H1 (cell line): ENCODE results near the gene BCL2L11. TPM values are rescaled to one million over a fixed set of nuclear protein-coding genes. Genes with fewer than 3 reads are reported as not detected.

ENCODE experiments used
- CTCF ChIA-PET: fragments of 300-600 bp; sonication (Branson Sonifier 250); formaldehyde crosslinking; loops from one replicate; lab custom pipeline; 2021; ENCODE audit not compliant: partially characterized antibody; lab: Charles Lee
- POLR2A ChIA-PET: fragments of 300-600 bp; sonication (Branson Sonifier 250); formaldehyde crosslinking; loops from one replicate; lab custom pipeline; 2021; ENCODE audit warnings: inconsistent platforms; ENCODE audit not compliant: partially characterized antibody; lab: Charles Lee
- DNase-seq, 2 experiments: peaks; one replicate each; pipeline versions ENCODE4 v3.0.0 to v3.0.0-alpha.2; 2010 to 2022; ENCODE audit warnings: low spot score in 2 of 2, low read depth in 1 of 2, mixed read lengths in 1 of 2
- FAIRE-seq: peaks from 2 replicates; lab custom pipeline; 2011; peaks lifted over from hg19 to GRCh38; lab: Jason Lieb, UNC
- H2AFZ ChIP-seq: 2 replicates; pipeline ENCODE4 v1.8.1; 2012; ENCODE audit warnings: low read length, inconsistent platforms
- H2AK5ac ChIP-seq: 2 replicates; pipeline ENCODE4 v1.6.1; 2013; ENCODE audit warnings: low read depth, low read length
- H2BK120ac ChIP-seq: replicated peaks from 2 replicates; pipeline ENCODE3; 2013; ENCODE audit warnings: low read depth, low read length, inconsistent platforms
- H2BK12ac ChIP-seq: 2 replicates; pipeline ENCODE4 v1.6.1; 2013; ENCODE audit warnings: low read depth, low read length
- H2BK15ac ChIP-seq: 2 replicates; pipeline ENCODE4 v1.6.1; 2013; ENCODE audit warnings: low read length
- H2BK20ac ChIP-seq: 2 replicates; pipeline ENCODE4 v1.6.1; 2013; ENCODE audit warnings: low read length
- H2BK5ac ChIP-seq: 2 replicates; pipeline ENCODE4 v1.6.1; 2013; ENCODE audit warnings: low read depth, low read length
- H3K14ac ChIP-seq: 2 replicates; pipeline ENCODE4 v1.6.1; 2013; ENCODE audit warnings: inconsistent platforms; ENCODE audit not compliant: insufficient read length
- H3K18ac ChIP-seq: 2 replicates; pipeline ENCODE4 v1.6.1; 2013; ENCODE audit warnings: low read length; ENCODE audit errors: extremely low read depth
- H3K23ac ChIP-seq: 2 replicates; pipeline ENCODE4 v1.6.1; 2013; ENCODE audit warnings: inconsistent platforms; ENCODE audit not compliant: insufficient read length
- H3K23me2 ChIP-seq: 2 replicates; pipeline ENCODE4 v1.6.1; 2013; ENCODE audit warnings: low read depth, low read length
- H3K27ac ChIP-seq: 2 replicates; pipeline ENCODE4 v1.6.1; 2011; ENCODE audit warnings: low read depth, low read length, inconsistent platforms
- H3K27me3 ChIP-seq, 4 experiments: replicated peaks in 1 of 4; 1 replicate in 1 of 4; 2 replicates in 3 of 4; pipeline versions ENCODE4 v1.6.1 to v1.8.1; 2011 to 2013; ENCODE audit warnings: low read length in 3 of 4, mild to moderate bottlenecking in 3 of 4, inconsistent platforms in 2 of 4, mixed read lengths in 2 of 4, moderate library complexity in 1 of 4; ENCODE audit not compliant: control insufficient read depth in 3 of 4, insufficient read depth in 3 of 4; ENCODE audit errors: extremely low read depth in 1 of 4
- H3K36me3 ChIP-seq, 4 experiments: 2 replicates each; pipeline versions ENCODE4 v1.6.1 to v1.8.1; 2011 to 2013; ENCODE audit warnings: mild to moderate bottlenecking in 4 of 4, low read length in 3 of 4, moderate library complexity in 2 of 4, control low read depth in 1 of 4, inconsistent platforms in 1 of 4; ENCODE audit not compliant: insufficient read depth in 4 of 4, control insufficient read depth in 2 of 4
- H3K4ac ChIP-seq: replicated peaks from 2 replicates; pipeline ENCODE3; 2013; ENCODE audit warnings: low read length, low read depth, mixed read lengths, inconsistent platforms; ENCODE audit not compliant: insufficient read length
- H3K4me1 ChIP-seq, 4 experiments: replicated peaks in 1 of 4; 1 replicate in 1 of 4; 2 replicates in 3 of 4; pipeline versions ENCODE4 v1.6.1 to v1.8.1; 2011 to 2013; ENCODE audit warnings: low read length in 3 of 4, inconsistent platforms in 2 of 4, mixed read lengths in 1 of 4; ENCODE audit not compliant: insufficient read depth in 4 of 4, control insufficient read depth in 3 of 4
- H3K4me2 ChIP-seq, 2 experiments: 2 replicates each; pipeline versions ENCODE4 v1.6.1 to v1.8.1; 2011 to 2013; ENCODE audit warnings: low read depth in 2 of 2, low read length in 2 of 2, control low read depth in 1 of 2, inconsistent platforms in 1 of 2, mild to moderate bottlenecking in 1 of 2; ENCODE audit not compliant: insufficient read depth in 1 of 2
- H3K4me3 ChIP-seq, 4 experiments: fragments of 200-600, 300-600 bp in 1 of 4; sonication (generic), shearing (Covaris generic), sonication (Bioruptor Twin) in 1 of 4; 2 replicates each; pipeline versions ENCODE4 v1.5.1 to v1.8.1; 2011 to 2016; ENCODE audit warnings: low read length in 4 of 4, low read depth in 3 of 4, control low read depth in 2 of 4, inconsistent platforms in 2 of 4, mild to moderate bottlenecking in 2 of 4, mixed read lengths in 1 of 4, moderate library complexity in 1 of 4; ENCODE audit not compliant: insufficient read depth in 2 of 4; ENCODE audit errors: extremely low read depth in 1 of 4
- H3K56ac ChIP-seq: replicated peaks from 2 replicates; pipeline ENCODE3; 2013; ENCODE audit warnings: low read depth, mild to moderate bottlenecking, mixed read lengths, low read length, inconsistent platforms; ENCODE audit not compliant: insufficient read length
- H3K79me1 ChIP-seq: 2 replicates; pipeline ENCODE4 v1.6.1; 2013; ENCODE audit warnings: low read depth, low read length, control low read depth
- H3K79me2 ChIP-seq, 2 experiments: 2 replicates each; pipeline versions ENCODE4 v1.6.1 to v1.8.1; 2012 to 2013; ENCODE audit warnings: low read length in 2 of 2, mild to moderate bottlenecking in 2 of 2, inconsistent platforms in 1 of 2; ENCODE audit not compliant: insufficient read depth in 2 of 2, control insufficient read depth in 1 of 2
- H3K9ac ChIP-seq, 4 experiments: replicated peaks in 1 of 4; 1 replicate in 1 of 4; 2 replicates in 3 of 4; pipeline versions ENCODE4 v1.6.1 to v1.8.1; 2011 to 2013; ENCODE audit warnings: low read depth in 3 of 4, low read length in 3 of 4, control low read depth in 2 of 4, mild to moderate bottlenecking in 2 of 4, moderate library complexity in 2 of 4, inconsistent platforms in 1 of 4; ENCODE audit errors: extremely low read depth in 1 of 4
- H3K9me3 ChIP-seq, 2 experiments: 2 replicates each; pipeline versions ENCODE4 v1.6.1 to v1.8.1; 2012 to 2013; ENCODE audit warnings: mild to moderate bottlenecking in 2 of 2, moderate library complexity in 2 of 2, control low read depth in 1 of 2, inconsistent platforms in 1 of 2, low read depth in 1 of 2, low read length in 1 of 2, mixed read lengths in 1 of 2; ENCODE audit not compliant: insufficient read depth in 2 of 2
- H4K20me1 ChIP-seq, 2 experiments: replicated peaks in 1 of 2; 2 replicates each; pipeline versions ENCODE3 to v1.8.1; 2011 to 2013; ENCODE audit warnings: inconsistent platforms in 2 of 2, low read length in 2 of 2, mild to moderate bottlenecking in 1 of 2; ENCODE audit not compliant: insufficient read depth in 2 of 2, control insufficient read depth in 1 of 2
- H4K5ac ChIP-seq: 2 replicates; pipeline ENCODE4 v1.6.1; 2013; ENCODE audit warnings: low read length, low read depth, mixed read lengths, inconsistent platforms; ENCODE audit not compliant: insufficient read length
- H4K8ac ChIP-seq: 2 replicates; pipeline ENCODE4 v1.8.0; 2013; ENCODE audit warnings: mild to moderate bottlenecking, moderate library complexity, low read length, inconsistent platforms; ENCODE audit not compliant: insufficient read depth; ENCODE audit errors: extremely low read depth
- H4K91ac ChIP-seq: replicated peaks from 2 replicates; pipeline ENCODE3; 2013; ENCODE audit warnings: low read length, mixed read lengths, inconsistent platforms; ENCODE audit not compliant: insufficient read length
- BCL11A ChIP-seq, 2 experiments: IDR thresholded peaks; one replicate each; pipeline ENCODE4 v1.6.1; 2011; ENCODE audit warnings: low read depth in 2 of 2, low read length in 2 of 2, mild to moderate bottlenecking in 2 of 2
- CREB1 ChIP-seq: IDR thresholded peaks from 2 replicates; pipeline ENCODE4 v1.6.1; 2012; ENCODE audit warnings: inconsistent platforms
- JUN ChIP-seq: IDR thresholded peaks from 2 replicates; pipeline ENCODE4 v1.6.1; 2011; ENCODE audit warnings: low read depth, mild to moderate bottlenecking, improper control_type of control experiment, low read length
- SAP30 ChIP-seq: fragments of 300-600 bp; sonication (generic); IDR thresholded peaks from 2 replicates; pipeline ENCODE4 v1.7.1; 2012; ENCODE audit warnings: low read length, moderate library complexity, mild to moderate bottlenecking, inconsistent platforms; ENCODE audit not compliant: insufficient read depth, insufficient replicate concordance
- SIN3A ChIP-seq, 2 experiments: IDR thresholded peaks in 1 of 2; conservative IDR thresholded peaks in 1 of 2; 2 replicates each; pipeline ENCODE4 v1.6.1; 2011 to 2012; ENCODE audit warnings: low read length in 2 of 2, improper control_type of control experiment in 1 of 2, low read depth in 1 of 2, mild to moderate bottlenecking in 1 of 2
- SUZ12 ChIP-seq: fragments of 200-600 bp; sonication (generic); IDR thresholded peaks from 2 replicates; pipeline ENCODE4 v1.6.1; 2012; ENCODE audit warnings: mild to moderate bottlenecking, inconsistent platforms, low read length, moderate library complexity, mixed read lengths
- WGBS, 2 experiments: shearing (Covaris generic) in 1 of 2; methylation state at CpG; one replicate each; pipeline versions ENCODE4 v1.1.6 to v1.1.7; 2013 to 2015; ENCODE audit warnings: low lambda C conversion rate in 2 of 2, mixed read lengths in 2 of 2, inconsistent platforms in 1 of 2, low coverage in 1 of 2, missing lambda C conversion rate in 1 of 2; ENCODE audit not compliant: insufficient replicate concordance in 2 of 2, insufficient coverage in 1 of 2, insufficient read length in 1 of 2; ENCODE audit errors: extremely low coverage in 1 of 2, missing lambda C conversion rate in 1 of 2; 5-methylcytosine and 5-hydroxymethylcytosine counted together
- polyA plus RNA-seq, 7 experiments: library from polyadenylated mRNA; depleted of rRNA in 3 of 7; stranded (reverse) in 5 of 7; unstranded in 2 of 7; fragments of >200 nt in 5 of 7; fragments of 200-250 nt in 2 of 7; gene quantifications; 1 replicate in 5 of 7; 2 replicates in 1 of 7; 4 replicates in 1 of 7; pipeline versions ENCODE4 v1.2.1 to v1.2.3, GENCODE V29; 2011 to 2013; ENCODE audit warnings: missing spikeins in 2 of 7, mixed read lengths in 2 of 7
- total RNA-seq: library from RNA; stranded (reverse); fragmentation: NEBNext Ultra II Directional; extraction: Animal tissue kit (Norgen Biotek cat#: 25700); gene quantifications from 2 replicates; pipeline ENCODE4 v1.2.1, GENCODE V29; 2021
- TF ChIP-seq, protein P1 (sequence below), 3 experiments: IDR thresholded peaks; 1 replicate in 2 of 3; 2 replicates in 1 of 3; pipeline versions ENCODE4 v1.5.1 to v1.6.1; 2011; ENCODE audit warnings: low read length in 3 of 3, mild to moderate bottlenecking in 3 of 3, inconsistent platforms in 2 of 3, low read depth in 1 of 3, moderate library complexity in 1 of 3; ENCODE audit not compliant: insufficient read depth in 1 of 3; ENCODE audit errors: control extremely low read depth in 1 of 3

The BCL2L11 gene
- total and polyA plus RNA-seq, 2 of the 8 experiments (the other 6 are each of a cell fraction or from before 2014, with no cell fraction given) = 7.5 to 22.9 TPM

DNA sequence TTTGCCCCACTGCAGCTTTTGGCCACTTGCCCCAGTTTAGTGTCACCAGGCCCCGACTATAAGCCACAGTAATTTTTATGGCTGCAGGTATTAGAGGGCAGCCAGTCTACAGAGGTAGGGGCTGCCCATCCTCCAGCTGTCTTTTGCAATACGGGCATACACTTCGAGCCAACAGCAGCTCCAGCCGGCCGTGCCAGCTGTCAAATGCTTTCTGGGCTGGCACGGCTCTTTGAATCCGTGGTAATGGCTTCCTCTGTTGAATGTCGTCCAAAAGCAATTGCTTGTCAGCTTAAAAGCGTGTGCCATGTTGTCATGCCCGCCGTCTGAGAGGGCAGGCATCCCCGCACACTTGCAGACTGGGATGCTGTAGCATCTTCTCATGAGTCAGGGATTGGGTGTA lies 41.3 kb downstream of the BCL2L11 start:
- FAIRE-seq (no peak), DNase-seq (no peak)
- H3K56ac ChIP-seq = no peak overlapping the region
- H2BK5ac ChIP-seq = no peak overlapping the region
- H3K27me3 ChIP-seq = no peaks in the 10 kb centered on the region
- H4K8ac ChIP-seq = no peak overlapping the region
- H3K4me3 ChIP-seq = no peak overlapping the region
- H2BK12ac ChIP-seq = no peak overlapping the region
- no peak overlapping the region for H4K91ac ChIP-seq
- H4K5ac ChIP-seq = no peak overlapping the region
- 90% methylated on average over 12 of the region's 12 CpGs; no CpG with 5 or more reads in 1 of the 2 experiments for WGBS, 2 experiments
- peaks cover 5 to 23% (median 13%) of the 10 kb centered on the region in 4 experiments for H3K4me1 ChIP-seq
- H4K20me1 ChIP-seq = peaks cover 5 to 19% of the 10 kb centered on the region in 2 experiments
- peaks cover 15% of the 10 kb centered on the region for H3K79me1 ChIP-seq
- no peak overlapping the region for H2BK120ac ChIP-seq
- no peaks in the 10 kb centered on the region for H3K23me2 ChIP-seq
- TF ChIP-seq SIN3A (conservative IDR thresholded peaks at IDR 0.05 in 1 of 2, IDR thresholded peaks at IDR 0.05 in 1 of 2; ENCODE audit: low read depth in 1 of 2, low read length in 2 of 2) (no peak), BCL11A (IDR thresholded peaks at IDR 0.05; ENCODE audit: low read depth in 2 of 2, low read length in 2 of 2) (no peak), CREB1 (no peak), SUZ12 (no peak), JUN (no peak), SAP30 (no peak)
- TF ChIP-seq, protein P1, sequence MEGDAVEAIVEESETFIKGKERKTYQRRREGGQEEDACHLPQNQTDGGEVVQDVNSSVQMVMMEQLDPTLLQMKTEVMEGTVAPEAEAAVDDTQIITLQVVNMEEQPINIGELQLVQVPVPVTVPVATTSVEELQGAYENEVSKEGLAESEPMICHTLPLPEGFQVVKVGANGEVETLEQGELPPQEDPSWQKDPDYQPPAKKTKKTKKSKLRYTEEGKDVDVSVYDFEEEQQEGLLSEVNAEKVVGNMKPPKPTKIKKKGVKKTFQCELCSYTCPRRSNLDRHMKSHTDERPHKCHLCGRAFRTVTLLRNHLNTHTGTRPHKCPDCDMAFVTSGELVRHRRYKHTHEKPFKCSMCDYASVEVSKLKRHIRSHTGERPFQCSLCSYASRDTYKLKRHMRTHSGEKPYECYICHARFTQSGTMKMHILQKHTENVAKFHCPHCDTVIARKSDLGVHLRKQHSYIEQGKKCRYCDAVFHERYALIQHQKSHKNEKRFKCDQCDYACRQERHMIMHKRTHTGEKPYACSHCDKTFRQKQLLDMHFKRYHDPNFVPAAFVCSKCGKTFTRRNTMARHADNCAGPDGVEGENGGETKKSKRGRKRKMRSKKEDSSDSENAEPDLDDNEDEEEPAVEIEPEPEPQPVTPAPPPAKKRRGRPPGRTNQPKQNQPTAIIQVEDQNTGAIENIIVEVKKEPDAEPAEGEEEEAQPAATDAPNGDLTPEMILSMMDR (IDR thresholded peaks at IDR 0.05; ENCODE audit: control extremely low read depth in 1 of 3, insufficient read depth in 1 of 3, low read depth in 1 of 3, low read length in 3 of 3) = no peak
- TF ChIP-seq, all 59 proteins: peak for 0
- H3K9ac ChIP-seq = no peak overlapping the region
- H3K18ac ChIP-seq = no peak overlapping the region
- no peak overlapping the region for H2BK20ac ChIP-seq
- H3K14ac ChIP-seq = no peak overlapping the region
- no peak overlapping the region for H2AFZ ChIP-seq
- POLR2A ChIA-PET = interaction anchor here (2.6 kb wide), 1 partner anchor 41 kb away, joined by 8 read pairs; the partner anchor contains the start of gene BCL2L11
- no peak overlapping the region for H3K27ac ChIP-seq
- H2AK5ac ChIP-seq = no peak overlapping the region
- H3K36me3 ChIP-seq = peaks cover 4 to 52% (median 10%) of the 10 kb centered on the region in 4 experiments; a peak in 5 of 8 replicates
- no peak overlapping the region for H3K4me2 ChIP-seq
- H3K23ac ChIP-seq = no peak overlapping the region
- H3K79me2 ChIP-seq = peaks cover 0 to 22% of the 10 kb centered on the region in 2 experiments; a peak in 2 of 4 replicates
- CTCF ChIA-PET = interaction anchor here (0.6 kb wide), 1 partner anchor 25 kb away, joined by 4 read pairs; no protein-coding TSS in a partner anchor
- no peaks in the 10 kb centered on the region for H3K9me3 ChIP-seq
- H3K4ac ChIP-seq = no peak overlapping the region
- no peak overlapping the region for H2BK15ac ChIP-seq
